Loucy (cell line): Measurements from ENCODE around the gene CNTN1.

Experiments
- H2AFZ ChIP-seq: fragments of 200-600 bp; sonication (generic); 2 replicates; pipeline ENCODE4 v1.6.0; 2016; ENCODE audit warnings: antibody characterized with exemption, mild to moderate bottlenecking, low read length, moderate library complexity
- H3F3A ChIP-seq: fragments of 200-600 bp; 2 replicates; pipeline ENCODE4 v1.6.0; 2016; ENCODE audit warnings: antibody characterized with exemption, low read depth, mild to moderate bottlenecking
- H3K27me3 ChIP-seq: fragments of 200-600 bp; sonication (generic); 2 replicates; pipeline ENCODE4 v1.6.1; 2014; ENCODE audit warnings: low read length, mild to moderate bottlenecking; ENCODE audit not compliant: insufficient read depth, poor library complexity, severe bottlenecking
- H3K36me3 ChIP-seq: fragments of 200-600 bp; sonication (generic); 2 replicates; pipeline ENCODE4 v1.6.1; 2016; ENCODE audit warnings: low read length; ENCODE audit not compliant: insufficient read depth
- H3K4me1 ChIP-seq: fragments of 200-600 bp; sonication (generic); 2 replicates; pipeline ENCODE4 v1.5.1; 2014; ENCODE audit warnings: low read length, mild to moderate bottlenecking; ENCODE audit not compliant: insufficient read depth, poor library complexity, severe bottlenecking
- H3K4me2 ChIP-seq: fragments of 200-600 bp; sonication (generic); 2 replicates; pipeline ENCODE4 v1.6.0; 2014; ENCODE audit warnings: antibody characterized with exemption, low read length, low read depth, mild to moderate bottlenecking; ENCODE audit not compliant: poor library complexity, severe bottlenecking
- H3K4me3 ChIP-seq: fragments of 200-600 bp; sonication (generic); 2 replicates; pipeline ENCODE4 v1.5.1; 2014; ENCODE audit warnings: low read length, mild to moderate bottlenecking, mixed read lengths; ENCODE audit not compliant: poor library complexity, severe bottlenecking
- H3K79me2 ChIP-seq: fragments of 200-600 bp; sonication (generic); 2 replicates; pipeline ENCODE4 v1.6.1; 2014; ENCODE audit warnings: low read length; ENCODE audit not compliant: insufficient read depth
- H3K9ac ChIP-seq: fragments of 200-600 bp; sonication (generic); 2 replicates; pipeline ENCODE4 v1.6.0; 2014; ENCODE audit warnings: mild to moderate bottlenecking, low read depth, low read length, moderate library complexity; ENCODE audit not compliant: poor library complexity, severe bottlenecking
- H3K9me2 ChIP-seq: fragments of 200-600 bp; sonication (generic); replicated peaks from 2 replicates; pipeline ENCODE4 v1.6.1; 2016; ENCODE audit warnings: low read depth, low read length, mixed read lengths
- H3K9me3 ChIP-seq: fragments of 200-600 bp; sonication (generic); 2 replicates; pipeline ENCODE4 v1.6.1; 2014; ENCODE audit warnings: mild to moderate bottlenecking, antibody characterized with exemption, low read length, low read depth; ENCODE audit not compliant: insufficient read depth
- H4K20me1 ChIP-seq: fragments of 200-600 bp; sonication (generic); 2 replicates; pipeline ENCODE4 v1.6.0; 2014; ENCODE audit warnings: antibody characterized with exemption, low read length, mild to moderate bottlenecking; ENCODE audit not compliant: insufficient read depth, poor library complexity, severe bottlenecking
- EZH2phosphoT487 ChIP-seq: fragments of 200-600 bp; IDR thresholded peaks from 2 replicates; pipeline ENCODE4 v1.6.1; 2018; ENCODE audit warnings: antibody characterized with exemption, mild to moderate bottlenecking, moderate library complexity, borderline replicate concordance
- TF ChIP-seq, protein P1 (sequence below): fragments of 200-600 bp; sonication (generic); conservative IDR thresholded peaks from 2 replicates; pipeline ENCODE4 v1.5.1; 2014; ENCODE audit warnings: mild to moderate bottlenecking, antibody characterized with exemption, low read length

Gene CNTN1

DNA sequence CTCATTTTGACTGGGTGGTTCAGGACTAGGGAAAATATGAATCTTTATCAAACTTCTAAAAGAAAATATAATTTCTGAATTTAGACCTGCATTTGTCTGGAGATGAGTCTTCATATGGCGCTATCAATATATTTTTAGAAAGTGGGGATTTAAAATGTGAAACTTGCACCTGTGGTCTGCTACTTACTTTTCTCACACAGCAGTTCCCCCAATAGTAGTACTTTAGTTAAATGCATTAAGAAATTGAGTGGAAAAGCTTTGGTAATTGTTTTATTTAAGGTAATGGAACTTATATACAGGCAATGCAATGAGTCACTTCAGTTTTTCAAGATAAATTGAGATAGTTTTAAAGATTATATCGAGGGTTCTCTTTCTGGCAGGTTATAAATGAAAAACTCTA, 91.9 kb downstream of the CNTN1 start:
- Histone ChIP-seq H3K4me2 (no peak overlapping the region), H3F3A (no peaks in the 10 kb centered on the region), H3K27me3 (no peaks in the 10 kb centered on the region), H3K9me3 (no peaks in the 10 kb centered on the region), H4K20me1 (no peaks in the 10 kb centered on the region), H3K4me1 (no peaks in the 10 kb centered on the region), H3K79me2 (no peaks in the 10 kb centered on the region), H3K36me3 (no peaks in the 10 kb centered on the region), H3K4me3 (no peak overlapping the region), H3K9me2 (no peaks in the 10 kb centered on the region), H3K9ac (no peak overlapping the region), H2AFZ (no peak overlapping the region)
- TF ChIP-seq EZH2phosphoT487 = no peak
- TF ChIP-seq, protein P1, sequence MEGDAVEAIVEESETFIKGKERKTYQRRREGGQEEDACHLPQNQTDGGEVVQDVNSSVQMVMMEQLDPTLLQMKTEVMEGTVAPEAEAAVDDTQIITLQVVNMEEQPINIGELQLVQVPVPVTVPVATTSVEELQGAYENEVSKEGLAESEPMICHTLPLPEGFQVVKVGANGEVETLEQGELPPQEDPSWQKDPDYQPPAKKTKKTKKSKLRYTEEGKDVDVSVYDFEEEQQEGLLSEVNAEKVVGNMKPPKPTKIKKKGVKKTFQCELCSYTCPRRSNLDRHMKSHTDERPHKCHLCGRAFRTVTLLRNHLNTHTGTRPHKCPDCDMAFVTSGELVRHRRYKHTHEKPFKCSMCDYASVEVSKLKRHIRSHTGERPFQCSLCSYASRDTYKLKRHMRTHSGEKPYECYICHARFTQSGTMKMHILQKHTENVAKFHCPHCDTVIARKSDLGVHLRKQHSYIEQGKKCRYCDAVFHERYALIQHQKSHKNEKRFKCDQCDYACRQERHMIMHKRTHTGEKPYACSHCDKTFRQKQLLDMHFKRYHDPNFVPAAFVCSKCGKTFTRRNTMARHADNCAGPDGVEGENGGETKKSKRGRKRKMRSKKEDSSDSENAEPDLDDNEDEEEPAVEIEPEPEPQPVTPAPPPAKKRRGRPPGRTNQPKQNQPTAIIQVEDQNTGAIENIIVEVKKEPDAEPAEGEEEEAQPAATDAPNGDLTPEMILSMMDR = no peak

DNA sequence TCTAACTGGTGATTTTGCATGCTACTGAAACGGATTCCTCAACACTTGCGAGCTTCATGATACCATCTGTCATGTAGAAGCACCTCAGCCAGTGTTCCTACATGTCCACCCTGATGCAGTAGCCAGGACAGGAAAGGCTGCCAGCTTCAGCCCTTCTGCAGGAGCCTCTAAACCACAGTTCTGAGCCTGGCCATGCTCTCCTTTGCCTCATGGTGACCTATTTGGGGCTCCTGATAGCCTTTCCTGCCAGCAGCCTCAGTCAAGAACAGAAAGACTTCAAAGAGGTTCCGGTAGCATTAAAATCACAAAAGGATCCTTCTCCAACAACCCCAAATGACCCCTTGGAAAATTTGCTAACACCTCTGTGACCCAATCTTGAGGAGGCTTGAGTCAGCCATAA, 96.0 kb downstream of the CNTN1 start:
- no peaks in the 10 kb centered on the region for H3K36me3 ChIP-seq
- H3F3A ChIP-seq = no peaks in the 10 kb centered on the region
- H3K9ac ChIP-seq = no peak overlapping the region
- TF ChIP-seq, protein P1 = no peak
- no peak for TF ChIP-seq EZH2phosphoT487
- H3K9me3 ChIP-seq = no peaks in the 10 kb centered on the region
- no peak overlapping the region for H3K4me3 ChIP-seq
- no peaks in the 10 kb centered on the region for H3K4me1 ChIP-seq
- H2AFZ ChIP-seq = no peak overlapping the region
- no peaks in the 10 kb centered on the region for H3K79me2 ChIP-seq
- H3K4me2 ChIP-seq = no peak overlapping the region
- H3K9me2 ChIP-seq = no peaks in the 10 kb centered on the region
- H3K27me3 ChIP-seq = no peaks in the 10 kb centered on the region
- H4K20me1 ChIP-seq = no peaks in the 10 kb centered on the region

DNA sequence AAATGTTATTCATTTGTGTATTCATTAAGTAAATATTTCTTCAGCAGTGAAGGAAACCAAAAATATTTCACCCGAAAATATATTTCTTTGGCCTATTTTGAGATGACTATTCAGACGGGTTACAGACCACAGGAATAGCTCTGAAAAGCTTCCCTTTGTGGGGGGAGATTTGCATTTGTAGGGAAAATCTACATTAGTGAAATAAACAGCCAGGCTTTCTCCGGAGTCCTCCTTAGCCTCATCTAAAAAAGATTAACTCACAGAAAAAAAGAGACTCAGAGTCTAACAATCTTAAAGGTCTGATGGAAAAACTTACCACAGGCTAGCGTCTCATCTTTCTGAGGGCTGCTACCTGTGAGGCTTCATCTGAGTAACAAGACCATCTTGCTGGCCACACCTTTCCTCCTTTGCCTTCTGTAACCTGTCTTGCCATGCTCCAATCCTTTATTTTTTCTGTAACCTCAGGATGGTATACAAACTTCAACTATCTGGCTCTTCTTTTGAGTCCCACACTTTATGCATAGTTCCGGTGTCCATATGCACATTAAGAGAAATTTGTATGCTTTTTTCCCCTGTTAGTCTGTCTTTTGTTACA, 100.7 kb downstream of the CNTN1 start:
- Histone ChIP-seq H3K4me1 (no peaks in the 10 kb centered on the region), H3K9me2 (no peaks in the 10 kb centered on the region), H3K36me3 (no peaks in the 10 kb centered on the region), H2AFZ (no peak overlapping the region), H3K4me3 (no peak overlapping the region), H3K9ac (no peak overlapping the region), H3F3A (no peaks in the 10 kb centered on the region), H3K4me2 (no peak overlapping the region), H3K79me2 (no peaks in the 10 kb centered on the region), H3K9me3 (no peaks in the 10 kb centered on the region), H4K20me1 (no peaks in the 10 kb centered on the region), H3K27me3 (no peaks in the 10 kb centered on the region)
- TF ChIP-seq EZH2phosphoT487 = no peak
- TF ChIP-seq, protein P1 = no peak
